ENCODE results near the gene SMAP2.
"Not testable (repeated sequence)": the region's sequence is repeated elsewhere in the genome, so short reads cannot be mapped to it uniquely, and the experiment has no call there.

The SMAP2 gene

DNA sequence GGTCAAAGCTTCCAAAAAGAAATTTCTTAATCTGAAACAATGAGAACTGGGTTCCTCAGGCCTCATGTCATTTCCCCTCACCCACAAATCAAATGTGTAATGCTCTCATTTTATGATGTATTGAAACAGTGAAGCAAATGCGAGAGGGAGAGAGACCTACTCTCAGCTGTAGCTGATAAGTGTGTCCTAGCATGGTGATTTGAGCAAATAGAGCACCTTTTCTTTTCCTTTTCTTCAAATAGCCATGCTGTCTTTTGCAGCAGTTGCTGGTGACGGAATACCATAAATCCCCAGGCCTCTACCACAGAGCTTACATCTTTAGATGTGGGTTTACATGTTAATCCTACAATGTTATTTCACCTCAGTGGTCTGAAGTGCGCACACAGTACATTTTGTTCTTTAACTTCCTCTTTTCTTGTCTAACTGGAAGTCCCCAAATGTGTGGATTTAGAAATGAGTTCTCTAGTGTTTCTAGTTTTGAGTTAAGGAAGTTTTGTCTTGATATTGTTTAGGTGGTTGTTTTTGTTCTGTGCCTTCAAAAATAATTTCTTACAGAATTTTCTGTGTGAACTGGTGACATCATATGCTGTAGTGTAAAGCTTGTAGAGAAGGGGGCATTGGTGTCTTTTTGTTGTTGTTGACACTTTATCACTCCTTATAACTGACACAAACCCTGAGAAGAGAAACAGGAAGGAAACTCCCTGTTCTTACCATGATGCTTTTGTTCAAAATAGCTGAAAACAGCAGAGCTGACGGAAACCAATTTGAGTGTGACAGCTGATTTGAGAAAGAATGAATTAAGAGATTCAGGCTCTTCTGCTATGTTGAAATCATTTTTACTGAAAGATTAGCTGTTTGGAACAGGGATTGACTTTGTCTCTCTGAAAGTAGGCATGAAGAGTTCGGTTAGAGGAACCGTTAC is 12.2 kb downstream of the SMAP2 start:
- no peaks in the 10 kb centered on the region for H3K27me3 ChIP-seq (ENCODE audit: control insufficient read depth, insufficient read depth, low read length)
- peaks cover 61% of the 10 kb centered on the region for H3K4me1 ChIP-seq (ENCODE audit: control insufficient read depth, insufficient read depth, low read length)
- peak overlapping the region; percentile 23 for H3K9ac ChIP-seq (ENCODE audit: low read depth, low read length)
- no peaks in the 10 kb centered on the region for H3K36me3 ChIP-seq (ENCODE audit: insufficient read depth, low read length)
- H3K9me3 ChIP-seq (replicated peaks; ENCODE audit: low read length): no peaks in the 10 kb centered on the region
- H3K4me3 ChIP-seq (ENCODE audit: low read length): no peak overlapping the region
- peak overlapping the region; percentile 45 for H3K4me2 ChIP-seq (ENCODE audit: low read length)

- no peaks in the 10 kb centered on the region for H3K36me3 ChIP-seq (ENCODE audit: insufficient read depth, low read length)
- H3K4me3 ChIP-seq (ENCODE audit: low read length): no peak overlapping the region
- H3K9ac ChIP-seq (ENCODE audit: low read depth, low read length): peak overlapping the region; percentile 23
- H3K4me1 ChIP-seq (ENCODE audit: control insufficient read depth, insufficient read depth, low read length): peaks cover 59% of the 10 kb centered on the region
- H3K27me3 ChIP-seq (ENCODE audit: control insufficient read depth, insufficient read depth, low read length): no peaks in the 10 kb centered on the region
- no peaks in the 10 kb centered on the region for H3K9me3 ChIP-seq (replicated peaks; ENCODE audit: low read length)
- H3K4me2 ChIP-seq (ENCODE audit: low read length): peak overlapping the region; percentile 45
These were observed 12.8 kb downstream of the SMAP2 start for GRCh38 chr1:40386359-40386723.

- Histone ChIP-seq H3K4me1 (ENCODE audit: control insufficient read depth, insufficient read depth, low read length) (peaks cover 56% of the 10 kb centered on the region), H3K27me3 (ENCODE audit: control insufficient read depth, insufficient read depth, low read length) (no peaks in the 10 kb centered on the region), H3K9ac (ENCODE audit: low read depth, low read length) (no peak overlapping the region), H3K4me3 (ENCODE audit: low read length) (no peak overlapping the region), H3K4me2 (ENCODE audit: low read length) (no peak overlapping the region), H3K9me3 (replicated peaks; ENCODE audit: low read length) (no peaks in the 10 kb centered on the region), H3K36me3 (ENCODE audit: insufficient read depth, low read length) (no peaks in the 10 kb centered on the region)
These were observed 13.3 kb downstream of the SMAP2 start for GRCh38 chr1:40386796-40387195.

DNA sequence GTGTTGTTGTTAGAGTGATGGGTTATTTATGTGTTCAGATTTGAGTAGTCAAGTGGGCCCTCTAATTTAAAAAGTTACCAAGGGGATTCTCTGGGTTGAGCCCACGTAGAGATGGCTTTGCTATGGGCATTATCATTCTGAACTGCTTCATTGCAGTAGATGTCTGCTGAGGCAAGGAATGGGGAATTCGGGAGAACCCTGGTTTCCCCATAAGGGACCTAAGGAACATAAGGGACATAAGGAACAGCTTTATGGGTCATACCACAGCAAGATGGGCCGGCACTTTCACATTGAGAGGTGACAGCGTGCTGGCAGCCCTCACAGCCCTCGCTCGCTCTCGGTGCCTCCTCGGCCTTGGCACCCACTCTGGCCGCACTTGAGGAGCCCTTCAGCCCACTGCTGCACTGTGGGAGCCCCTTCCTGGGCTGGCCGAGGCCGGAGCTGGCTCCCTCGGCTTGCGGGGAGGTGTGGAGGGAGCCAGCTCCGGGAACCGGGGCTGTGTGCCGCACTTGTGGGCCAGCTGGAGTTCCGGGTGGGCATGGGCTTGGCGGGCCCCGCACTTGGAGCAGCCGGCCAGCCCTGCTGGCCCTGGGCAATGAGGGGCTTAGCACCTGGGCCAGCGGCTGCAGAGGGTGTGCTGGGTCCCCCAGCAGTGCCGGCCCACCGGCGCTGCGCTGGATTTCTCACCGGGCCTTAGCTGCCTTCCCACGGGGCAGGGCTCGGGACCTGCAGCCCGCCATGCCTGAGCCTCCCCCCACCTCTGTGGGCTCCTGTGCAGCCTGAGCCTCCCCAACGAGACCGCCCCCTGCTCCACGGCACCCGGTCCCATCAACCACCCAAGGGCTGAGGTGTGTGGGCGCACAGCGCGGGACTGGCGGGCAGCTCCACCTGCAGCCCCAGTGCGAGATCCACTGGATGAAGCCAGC is 14.1 kb downstream of the SMAP2 start:
- not testable (repeated sequence) for H3K27me3 ChIP-seq (ENCODE audit: control insufficient read depth, insufficient read depth, low read length); H3K4me3 ChIP-seq (ENCODE audit: low read length); H3K4me2 ChIP-seq (ENCODE audit: low read length); H3K9me3 ChIP-seq (replicated peaks; ENCODE audit: low read length); H3K36me3 ChIP-seq (ENCODE audit: insufficient read depth, low read length); H3K9ac ChIP-seq (ENCODE audit: low read depth, low read length)
- H3K4me1 ChIP-seq (ENCODE audit: control insufficient read depth, insufficient read depth, low read length): peaks cover 57% of the 10 kb centered on the region

DNA sequence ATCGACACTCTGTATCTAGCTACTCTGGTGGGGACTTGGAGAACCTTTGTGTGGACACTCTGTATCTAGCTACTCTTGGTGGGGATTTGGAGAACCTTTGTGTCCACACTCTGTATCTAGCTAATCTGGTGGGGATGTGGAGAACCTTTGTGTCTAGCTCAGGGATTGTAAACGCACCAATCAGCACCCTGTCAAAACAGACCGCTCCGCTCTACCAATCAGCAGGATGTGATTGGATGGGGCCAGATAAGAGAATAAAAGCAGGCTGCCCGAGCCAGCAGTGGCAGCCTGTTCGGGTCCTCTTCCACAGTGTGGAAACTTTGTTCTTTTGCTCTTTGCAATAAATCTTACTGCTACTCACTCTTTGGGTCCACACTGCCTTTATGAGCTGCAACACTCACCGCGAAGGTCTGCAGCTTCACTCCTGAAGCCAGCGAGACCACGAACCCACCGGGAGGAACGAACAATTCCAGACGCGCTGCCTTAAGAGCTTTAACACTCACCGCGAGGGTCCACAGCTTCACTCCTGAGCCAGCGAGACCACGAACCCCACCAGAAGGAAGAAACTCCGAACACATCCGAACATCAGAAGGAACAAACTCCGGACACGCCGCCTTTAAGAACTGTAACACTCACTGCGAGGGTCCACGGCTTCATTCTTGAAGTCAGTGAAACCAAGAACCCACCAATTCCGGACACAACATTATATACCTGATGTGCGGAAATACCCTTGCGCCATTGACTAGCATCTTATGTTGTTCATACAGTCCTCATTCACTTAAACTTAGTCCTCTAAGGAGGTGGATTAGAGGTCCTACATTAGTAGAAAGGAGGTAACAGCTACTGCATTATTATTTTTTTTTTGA is 15.2 kb downstream of the SMAP2 start:
- not testable (repeated sequence) for H3K36me3 ChIP-seq (ENCODE audit: insufficient read depth, low read length); H3K4me3 ChIP-seq (ENCODE audit: low read length); H3K27me3 ChIP-seq (ENCODE audit: control insufficient read depth, insufficient read depth, low read length); H3K9ac ChIP-seq (ENCODE audit: low read depth, low read length); H3K9me3 ChIP-seq (replicated peaks; ENCODE audit: low read length); H3K4me2 ChIP-seq (ENCODE audit: low read length)
- peaks cover 48% of the 10 kb centered on the region for H3K4me1 ChIP-seq (ENCODE audit: control insufficient read depth, insufficient read depth, low read length)

DNA sequence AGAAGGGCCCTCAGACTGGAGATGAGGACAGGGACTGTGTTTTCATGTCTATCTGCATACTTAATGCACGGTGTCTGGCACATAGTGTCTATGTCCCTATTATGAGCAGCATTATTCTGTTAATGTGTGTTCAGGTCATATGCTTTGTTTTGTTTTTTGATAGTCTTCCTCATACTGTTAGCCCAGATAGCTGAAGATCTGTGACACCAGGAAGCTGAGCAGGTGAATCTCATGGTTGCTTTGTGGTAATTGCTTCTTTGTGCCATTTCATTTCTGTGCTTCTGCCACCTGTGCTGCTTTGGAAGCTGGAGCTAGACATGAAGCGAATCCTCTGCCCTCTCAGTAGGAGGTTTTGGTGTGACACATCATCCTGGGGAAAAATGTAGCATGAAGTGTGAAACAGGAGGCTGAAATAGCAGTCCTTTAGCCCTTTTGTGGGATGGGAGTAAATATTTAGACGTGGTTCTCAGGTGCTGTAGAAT is 15.8 kb downstream of the SMAP2 start:
- Histone ChIP-seq H3K9me3 (replicated peaks; ENCODE audit: low read length) (no peaks in the 10 kb centered on the region), H3K36me3 (ENCODE audit: insufficient read depth, low read length) (no peaks in the 10 kb centered on the region), H3K9ac (ENCODE audit: low read depth, low read length) (no peak overlapping the region), H3K4me3 (ENCODE audit: low read length) (no peak overlapping the region), H3K27me3 (ENCODE audit: control insufficient read depth, insufficient read depth, low read length) (no peaks in the 10 kb centered on the region), H3K4me1 (ENCODE audit: control insufficient read depth, insufficient read depth, low read length) (peaks cover 41% of the 10 kb centered on the region), H3K4me2 (ENCODE audit: low read length) (no peak overlapping the region)

GRCh38 chr1:40389871-40390560 is 16.5 kb downstream of the SMAP2 start:
- Histone ChIP-seq H3K4me2 (ENCODE audit: low read length) (no peak overlapping the region), H3K27me3 (ENCODE audit: control insufficient read depth, insufficient read depth, low read length) (no peaks in the 10 kb centered on the region), H3K4me1 (ENCODE audit: control insufficient read depth, insufficient read depth, low read length) (peaks cover 35% of the 10 kb centered on the region), H3K4me3 (ENCODE audit: low read length) (no peak overlapping the region), H3K9me3 (replicated peaks; ENCODE audit: low read length) (no peaks in the 10 kb centered on the region), H3K36me3 (ENCODE audit: insufficient read depth, low read length) (no peaks in the 10 kb centered on the region), H3K9ac (ENCODE audit: low read depth, low read length) (no peak overlapping the region)

DNA sequence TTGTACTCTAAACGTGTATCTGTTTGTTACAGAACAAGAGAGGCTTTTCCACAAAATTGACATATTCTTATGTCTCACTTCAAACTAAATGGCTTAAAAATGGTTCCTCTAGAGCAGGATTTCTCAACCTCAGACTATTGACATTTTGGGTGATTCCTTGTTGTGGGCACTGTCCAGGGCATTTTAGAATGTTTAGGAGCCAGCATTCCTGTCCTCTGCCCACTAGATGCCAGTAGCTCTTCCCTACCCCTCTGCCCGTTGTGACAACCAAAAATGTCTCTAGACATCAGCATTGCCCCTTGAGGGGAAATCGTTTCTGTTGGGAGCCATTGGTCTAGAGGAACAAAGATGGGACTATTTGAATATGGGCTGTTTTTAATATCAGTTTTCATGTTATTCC is 17.3 kb downstream of the SMAP2 start:
- Histone ChIP-seq H3K4me3 (ENCODE audit: low read length) (no peak overlapping the region), H3K27me3 (ENCODE audit: control insufficient read depth, insufficient read depth, low read length) (no peaks in the 10 kb centered on the region), H3K4me2 (ENCODE audit: low read length) (no peak overlapping the region), H3K9ac (ENCODE audit: low read depth, low read length) (no peak overlapping the region), H3K9me3 (replicated peaks; ENCODE audit: low read length) (no peaks in the 10 kb centered on the region), H3K4me1 (ENCODE audit: control insufficient read depth, insufficient read depth, low read length) (peaks cover 27% of the 10 kb centered on the region), H3K36me3 (ENCODE audit: insufficient read depth, low read length) (no peaks in the 10 kb centered on the region)

GRCh38 chr1:40391688-40392145 is 18.2 kb downstream of the SMAP2 start:
- Histone ChIP-seq H3K4me2 (ENCODE audit: low read length) (no peak overlapping the region), H3K27me3 (ENCODE audit: control insufficient read depth, insufficient read depth, low read length) (no peaks in the 10 kb centered on the region), H3K4me3 (ENCODE audit: low read length) (no peak overlapping the region), H3K9me3 (replicated peaks; ENCODE audit: low read length) (no peaks in the 10 kb centered on the region), H3K4me1 (ENCODE audit: control insufficient read depth, insufficient read depth, low read length) (peaks cover 19% of the 10 kb centered on the region), H3K36me3 (ENCODE audit: insufficient read depth, low read length) (no peaks in the 10 kb centered on the region), H3K9ac (ENCODE audit: low read depth, low read length) (no peak overlapping the region)

GRCh38 chr1:40392221-40392620 is 18.7 kb downstream of the SMAP2 start:
- no peaks in the 10 kb centered on the region for H3K36me3 ChIP-seq (ENCODE audit: insufficient read depth, low read length)
- H3K4me3 ChIP-seq (ENCODE audit: low read length): no peak overlapping the region
- H3K4me2 ChIP-seq (ENCODE audit: low read length): no peak overlapping the region
- H3K9ac ChIP-seq (ENCODE audit: low read depth, low read length): no peak overlapping the region
- H3K27me3 ChIP-seq (ENCODE audit: control insufficient read depth, insufficient read depth, low read length): no peaks in the 10 kb centered on the region
- no peaks in the 10 kb centered on the region for H3K9me3 ChIP-seq (replicated peaks; ENCODE audit: low read length)
- H3K4me1 ChIP-seq (ENCODE audit: control insufficient read depth, insufficient read depth, low read length): peaks cover 19% of the 10 kb centered on the region
